Natural killer cell (primary cell): ENCODE measurements around the gene UBXN2A. TPM values are rescaled to one million over a fixed set of nuclear protein-coding genes. Genes with fewer than 3 reads are reported as not detected.

Experiments
- ATAC-seq, 3 donors: fragments of 150-1000 bp in 2 of 3; fragments of 200-7000 bp in 1 of 3; cut with Tn5 transposase; 1 replicate in 1 of 3; 2 replicates in 2 of 3; pipeline ENCODE4 v1.10.0; 2021; ENCODE audit warnings: mild to moderate bottlenecking in 2 of 3, moderate library complexity in 2 of 3
- DNase-seq, 2 donors: peaks; one replicate each; pipeline versions ENCODE4 v3.0.0 to v3.0.0-alpha.2; 2013 to 2021; ENCODE audit warnings: mixed read lengths in 1 of 2
- H3K27ac ChIP-seq: one replicate; pipeline ENCODE4 v1.5.1; 2013; ENCODE audit warnings: mild to moderate bottlenecking, low read length
- H3K27me3 ChIP-seq: one replicate; pipeline ENCODE4 v1.6.1; 2013; ENCODE audit warnings: low read length; ENCODE audit not compliant: control insufficient read depth, insufficient read depth
- H3K36me3 ChIP-seq: one replicate; pipeline ENCODE4 v1.6.1; 2013; ENCODE audit warnings: low read length; ENCODE audit not compliant: control insufficient read depth, insufficient read depth
- H3K4me1 ChIP-seq: one replicate; pipeline ENCODE4 v1.6.1; 2013; ENCODE audit warnings: low read length; ENCODE audit not compliant: control insufficient read depth, insufficient read depth
- H3K4me3 ChIP-seq: one replicate; pipeline ENCODE4 v1.5.1; 2013; ENCODE audit warnings: low read length
- H3K9me3 ChIP-seq: one replicate; pipeline ENCODE4 v1.6.1; 2013; ENCODE audit warnings: low read length; ENCODE audit not compliant: control insufficient read depth, insufficient read depth
- H3K27ac Mint-ChIP-seq, 2 donors: one replicate each; pipeline ENCODE4 v1.8.0; 2022; ENCODE audit warnings: mild to moderate bottlenecking in 2 of 2, mixed read lengths in 2 of 2, moderate library complexity in 1 of 2
- H3K27me3 Mint-ChIP-seq, 2 donors: one replicate each; pipeline ENCODE4 v1.8.0; 2022; ENCODE audit warnings: low read depth in 2 of 2, mixed read lengths in 2 of 2
- H3K36me3 Mint-ChIP-seq: one replicate; pipeline ENCODE4 v1.8.0; 2022; ENCODE audit warnings: mixed read lengths
- H3K4me1 Mint-ChIP-seq, 2 donors: one replicate each; pipeline ENCODE4 v1.8.0; 2022; ENCODE audit warnings: mixed read lengths in 2 of 2
- H3K4me3 Mint-ChIP-seq: one replicate; pipeline ENCODE4 v1.8.0; 2022; ENCODE audit warnings: mild to moderate bottlenecking, moderate library complexity, mixed read lengths
- H3K9me3 Mint-ChIP-seq, 2 donors: one replicate each; pipeline ENCODE4 v1.8.0; 2022; ENCODE audit warnings: mixed read lengths in 2 of 2
- WGBS: methylation state at CpG from one replicate; pipeline ENCODE4 v1.1.7; 2013; ENCODE audit warnings: missing lambda C conversion rate; ENCODE audit not compliant: insufficient coverage; 5-methylcytosine and 5-hydroxymethylcytosine counted together
- intact Hi-C: fragments of 100-400 bp; cut with micrococcal nuclease; formaldehyde crosslinking; loops from one replicate; pipeline ENCODE4 v1.14.2; 2022
- total RNA-seq, 4 donors: library from RNA; stranded (reverse); fragments of 120-200 nt in 1 of 4; gene quantifications; one replicate each; pipeline versions ENCODE4 v1.2.3 to v1.2.4, GENCODE V29; 2013 to 2022
- TF ChIP-seq, protein P1 (sequence below): fragments of 200-600 bp; IDR thresholded peaks from one replicate; pipeline ENCODE4 v1.8.0; 2022; ENCODE audit warnings: antibody characterized with exemption

Gene UBXN2A
- total RNA-seq, 3 donors from 2014 or later (not counting 1 experiment from before 2014, with no cell fraction given) = 14.7 to 18.0 (median 16.2) TPM

DNA sequence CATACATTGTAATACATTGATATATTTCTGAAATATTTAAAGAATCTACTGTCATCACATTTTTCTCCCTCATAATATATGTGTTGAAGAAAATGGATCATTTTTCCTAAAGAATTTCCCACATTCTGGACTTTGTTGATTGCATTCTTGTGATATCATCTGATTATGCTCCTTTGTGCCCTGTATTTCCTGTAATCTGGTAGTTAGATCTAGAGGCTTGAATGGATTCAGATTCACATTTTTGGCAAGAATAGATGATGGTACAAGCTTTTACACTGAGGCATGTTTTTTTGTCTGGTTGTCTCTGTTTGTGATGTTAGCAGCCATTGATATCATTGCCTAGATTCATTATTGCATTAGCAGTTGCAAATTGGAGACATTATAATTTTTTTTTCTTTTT is 13.4 kb downstream of the UBXN2A start:
- no peak for DNase-seq
- H3K9me3 ChIP-seq = no peaks in the 10 kb centered on the region
- H3K4me1 ChIP-seq = no peaks in the 10 kb centered on the region
- ATAC-seq = no peak
- H3K36me3 ChIP-seq = no peaks in the 10 kb centered on the region
- H3K9me3 Mint-ChIP-seq = no peaks in the 10 kb centered on the region
- peaks cover 0 to 5% of the 10 kb centered on the region in 2 donors for H3K4me1 Mint-ChIP-seq
- H3K27me3 Mint-ChIP-seq = no peaks in the 10 kb centered on the region
- no peak overlapping the region for H3K4me3 ChIP-seq
- H3K27ac Mint-ChIP-seq = no peak overlapping the region
- no peaks in the 10 kb centered on the region for H3K36me3 Mint-ChIP-seq
- no peak overlapping the region for H3K4me3 Mint-ChIP-seq
- TF ChIP-seq, protein P1, sequence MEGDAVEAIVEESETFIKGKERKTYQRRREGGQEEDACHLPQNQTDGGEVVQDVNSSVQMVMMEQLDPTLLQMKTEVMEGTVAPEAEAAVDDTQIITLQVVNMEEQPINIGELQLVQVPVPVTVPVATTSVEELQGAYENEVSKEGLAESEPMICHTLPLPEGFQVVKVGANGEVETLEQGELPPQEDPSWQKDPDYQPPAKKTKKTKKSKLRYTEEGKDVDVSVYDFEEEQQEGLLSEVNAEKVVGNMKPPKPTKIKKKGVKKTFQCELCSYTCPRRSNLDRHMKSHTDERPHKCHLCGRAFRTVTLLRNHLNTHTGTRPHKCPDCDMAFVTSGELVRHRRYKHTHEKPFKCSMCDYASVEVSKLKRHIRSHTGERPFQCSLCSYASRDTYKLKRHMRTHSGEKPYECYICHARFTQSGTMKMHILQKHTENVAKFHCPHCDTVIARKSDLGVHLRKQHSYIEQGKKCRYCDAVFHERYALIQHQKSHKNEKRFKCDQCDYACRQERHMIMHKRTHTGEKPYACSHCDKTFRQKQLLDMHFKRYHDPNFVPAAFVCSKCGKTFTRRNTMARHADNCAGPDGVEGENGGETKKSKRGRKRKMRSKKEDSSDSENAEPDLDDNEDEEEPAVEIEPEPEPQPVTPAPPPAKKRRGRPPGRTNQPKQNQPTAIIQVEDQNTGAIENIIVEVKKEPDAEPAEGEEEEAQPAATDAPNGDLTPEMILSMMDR = no peak
- intact Hi-C loops = no loop called here
- no peak overlapping the region for H3K27ac ChIP-seq
- no peaks in the 10 kb centered on the region for H3K27me3 ChIP-seq

DNA sequence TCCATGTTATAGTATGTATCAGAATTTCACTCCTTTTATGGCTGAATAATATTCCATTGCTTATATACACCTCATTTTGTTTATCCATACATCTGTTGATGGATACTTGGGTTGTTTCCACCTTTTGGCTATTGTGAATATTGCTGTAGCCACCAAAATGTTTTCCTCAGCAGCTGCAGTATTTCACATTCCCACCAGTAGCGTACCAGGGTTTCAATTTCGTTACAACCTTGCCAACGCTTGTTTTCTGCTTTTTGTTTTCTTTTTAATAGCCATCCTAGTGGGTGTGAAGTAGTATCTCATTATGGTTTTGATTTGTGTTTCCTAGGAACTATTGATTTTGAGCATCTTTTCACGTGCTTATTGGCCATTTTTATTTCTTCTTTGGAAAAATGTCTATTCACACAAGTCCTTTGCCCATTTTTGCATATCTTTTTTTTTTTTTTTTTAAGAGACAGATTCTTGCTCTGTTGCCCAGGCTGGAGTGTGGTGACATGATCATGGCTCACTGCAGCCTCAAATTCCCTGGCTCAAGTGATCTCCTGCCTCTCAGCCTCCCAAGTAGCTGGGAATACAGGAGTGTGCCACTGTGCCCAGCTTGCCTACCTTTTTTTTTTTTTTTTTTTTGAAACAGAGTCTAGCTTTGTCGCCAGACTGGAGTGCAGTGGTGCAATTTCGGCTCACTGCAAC is 14.2 kb downstream of the UBXN2A start:
- no peaks in the 10 kb centered on the region for H3K36me3 ChIP-seq
- H3K4me3 Mint-ChIP-seq = no peak overlapping the region
- no peaks in the 10 kb centered on the region for H3K9me3 ChIP-seq
- peaks cover 0 to 5% of the 10 kb centered on the region in 2 donors for H3K4me1 Mint-ChIP-seq
- no peak overlapping the region for H3K27ac Mint-ChIP-seq
- H3K9me3 Mint-ChIP-seq = no peaks in the 10 kb centered on the region
- no peak for DNase-seq
- TF ChIP-seq, protein P1 = no peak
- no peak overlapping the region for H3K4me3 ChIP-seq
- no peaks in the 10 kb centered on the region for H3K27me3 ChIP-seq
- ATAC-seq = no peak
- no peaks in the 10 kb centered on the region for H3K4me1 ChIP-seq
- intact Hi-C loops = no loop called here
- no peaks in the 10 kb centered on the region for H3K27me3 Mint-ChIP-seq
- H3K27ac ChIP-seq = no peak overlapping the region
- no peaks in the 10 kb centered on the region for H3K36me3 Mint-ChIP-seq
- WGBS = 90% methylated on average over 6 of the region's 6 CpGs

DNA sequence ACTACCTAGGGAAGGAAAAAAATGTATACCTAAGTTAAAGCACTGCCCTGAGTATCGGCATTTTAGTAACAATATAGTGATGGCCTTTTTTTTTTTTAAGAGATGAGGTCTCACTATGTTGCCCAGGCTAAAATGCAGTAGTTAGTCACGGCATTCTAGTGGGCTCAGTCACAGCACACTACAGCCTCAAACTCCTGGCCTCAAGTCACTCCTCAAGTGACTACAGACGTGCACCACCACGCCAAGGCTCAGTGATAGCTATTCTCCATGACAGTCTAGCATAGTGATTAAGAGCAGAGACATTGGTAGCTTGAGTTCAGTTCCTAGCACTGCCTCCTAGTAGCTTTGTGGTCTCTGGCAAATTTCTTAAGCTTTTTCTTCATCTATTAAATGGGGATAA is 27.6 kb downstream of the UBXN2A start:
- Mint-ChIP-seq H3K36me3 (no peaks in the 10 kb centered on the region), H3K27me3 (no peaks in the 10 kb centered on the region), H3K27ac (no peak overlapping the region), H3K9me3 (no peaks in the 10 kb centered on the region), H3K4me3 (no peak overlapping the region), H3K4me1 (no peaks in the 10 kb centered on the region)
- no peak for DNase-seq
- no peak for ATAC-seq
- TF ChIP-seq, protein P1 = no peak
- Histone ChIP-seq H3K9me3 (no peaks in the 10 kb centered on the region), H3K27me3 (no peaks in the 10 kb centered on the region), H3K27ac (no peak overlapping the region), H3K4me3 (no peak overlapping the region), H3K36me3 (peaks cover 3% of the 10 kb centered on the region), H3K4me1 (no peaks in the 10 kb centered on the region)
- intact Hi-C loops = no loop called here
- 98% methylated on average over 4 of the region's 4 CpGs for WGBS

DNA sequence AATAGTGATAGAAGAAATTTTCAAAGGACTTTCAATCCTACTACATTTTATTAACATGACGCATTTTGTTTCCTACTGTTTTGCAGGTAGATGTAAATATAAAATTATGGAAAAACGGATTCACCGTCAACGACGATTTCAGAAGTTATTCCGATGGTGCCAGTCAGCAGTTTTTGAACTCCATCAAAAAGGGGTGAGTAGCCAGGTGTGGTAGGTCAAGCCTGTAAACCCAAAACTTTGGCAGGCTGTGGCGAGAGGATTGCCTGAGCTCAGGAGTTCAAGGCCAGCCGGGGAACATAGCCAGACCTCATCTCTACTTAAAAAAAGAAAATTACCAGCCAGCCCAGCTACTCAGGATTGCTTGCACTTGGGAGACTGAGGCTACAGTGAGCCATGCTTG is 36.6 kb downstream of the UBXN2A start:
- H3K36me3 ChIP-seq = peaks cover 14% of the 10 kb centered on the region
- H3K9me3 ChIP-seq = no peaks in the 10 kb centered on the region
- intact Hi-C loops = no loop called here
- no peak overlapping the region for H3K4me3 ChIP-seq
- H3K4me1 ChIP-seq = no peaks in the 10 kb centered on the region
- no peaks in the 10 kb centered on the region for H3K36me3 Mint-ChIP-seq
- no peaks in the 10 kb centered on the region for H3K27me3 ChIP-seq
- H3K9me3 Mint-ChIP-seq = no peaks in the 10 kb centered on the region
- H3K27ac Mint-ChIP-seq = no peak overlapping the region
- H3K4me1 Mint-ChIP-seq = no peaks in the 10 kb centered on the region
- no peak for DNase-seq
- WGBS = 99% methylated on average over 8 of the region's 8 CpGs
- TF ChIP-seq, protein P1 = no peak
- no peak for ATAC-seq
- H3K4me3 Mint-ChIP-seq = no peak overlapping the region
- no peaks in the 10 kb centered on the region for H3K27me3 Mint-ChIP-seq
- no peak overlapping the region for H3K27ac ChIP-seq
